GM18526 (cell line): ENCODE data around the gene ASB9.

ENCODE experiments used
- POLR2A ChIP-seq: IDR thresholded peaks from 3 replicates; pipeline ENCODE4 v1.6.1; 2011; ENCODE audit not compliant: insufficient read length; ENCODE audit errors: extremely low read depth

ASB9 gene

GRCh38 chrX:15269618-15270521, at the start of gene ASB9:
Gene ASB9, minus strand, starts transcription at chrX:15270083. Its CDS starts 209 bp downstream, at chrX:15269874.
- TF ChIP-seq POLR2A = no peak

GRCh38 chrX:15319075-15319474, 49.2 kb upstream of the ASB9 start:
- TF ChIP-seq POLR2A = no peak

- no peak for TF ChIP-seq POLR2A
Measured at GRCh38 chrX:15315509-15315908, 45.6 kb upstream of the ASB9 start, which contains the start of gene ASB11. Gene ASB11, minus strand, starts transcription at chrX:15315640. Its CDS starts 35 bp downstream, at chrX:15315605.

- TF ChIP-seq POLR2A = no peak
Measured at GRCh38 chrX:15314472-15314871, 44.6 kb upstream of the ASB9 start.

GRCh38 chrX:15311119-15311518, 41.2 kb upstream of the ASB9 start:
- TF ChIP-seq POLR2A = no peak

GRCh38 chrX:15310117-15310516, 40.2 kb upstream of the ASB9 start:
- TF ChIP-seq POLR2A = no peak

DNA sequence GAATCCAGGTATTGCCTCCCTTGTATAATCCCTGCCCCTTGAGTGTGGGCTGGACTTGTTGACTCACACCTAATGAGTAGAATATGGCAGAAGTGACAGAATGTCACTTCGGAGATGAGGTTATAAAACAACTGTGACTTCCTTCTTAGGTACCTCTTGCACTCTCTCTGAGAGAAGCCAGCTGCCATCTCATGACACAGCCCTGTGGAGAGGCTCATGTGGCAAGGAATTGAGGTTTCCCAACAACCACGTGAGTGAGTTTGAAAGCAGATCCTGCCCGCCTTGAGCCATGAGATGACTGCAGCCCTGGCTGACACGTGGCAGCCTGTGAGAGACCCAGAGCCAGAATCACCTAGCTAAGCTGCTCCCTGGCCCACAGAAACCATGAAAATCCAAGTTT, 32.0 kb upstream of the ASB9 start:
- no peak for TF ChIP-seq POLR2A

- TF ChIP-seq POLR2A = no peak
Measured at GRCh38 chrX:15299941-15300851, 30.3 kb upstream of the ASB9 start.

GRCh38 chrX:15298780-15299179, 28.9 kb upstream of the ASB9 start:
- TF ChIP-seq POLR2A = no peak

DNA sequence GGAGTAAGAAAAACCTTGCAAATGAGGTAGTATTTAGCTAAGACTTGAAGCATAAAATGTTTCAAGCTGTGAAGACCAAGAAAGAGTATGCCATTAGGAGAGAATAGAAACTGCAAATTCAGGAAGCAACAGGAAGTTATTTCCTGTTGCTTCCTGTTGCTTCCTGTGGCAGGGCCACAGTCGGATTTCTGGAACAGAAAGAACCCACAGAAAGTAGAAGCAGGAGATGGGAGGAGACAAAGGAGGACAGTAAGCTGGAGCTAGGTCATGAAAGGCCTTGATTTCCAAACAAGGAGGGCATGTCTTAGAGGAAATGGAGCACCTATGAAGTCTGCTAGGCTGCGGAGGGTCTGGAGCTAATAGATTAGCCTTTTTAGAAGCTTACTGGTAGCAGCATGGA, 28.3 kb upstream of the ASB9 start:
- no peak for TF ChIP-seq POLR2A

GRCh38 chrX:15293451-15293850, 23.6 kb upstream of the ASB9 start:
- TF ChIP-seq POLR2A = no peak

GRCh38 chrX:15292861-15293260, 23.0 kb upstream of the ASB9 start:
- no peak for TF ChIP-seq POLR2A

DNA sequence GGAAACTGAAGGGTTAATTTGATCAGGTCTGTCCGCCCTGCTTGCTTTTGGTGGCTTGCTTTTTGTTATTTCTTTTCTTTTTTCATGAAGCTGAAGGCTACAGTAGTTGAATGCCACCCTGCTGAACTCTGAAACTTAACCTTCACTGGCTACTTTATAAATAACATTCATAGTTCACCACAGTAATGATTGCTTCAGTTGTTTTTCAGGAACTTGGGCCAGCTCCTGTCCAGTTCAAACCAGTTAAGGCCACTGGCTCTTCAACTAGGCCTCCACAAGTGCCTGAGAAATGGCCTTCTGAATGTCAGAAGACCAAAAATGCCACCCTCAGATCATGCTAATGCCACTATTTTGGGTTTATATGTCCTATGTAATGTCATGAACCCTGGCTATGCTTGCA, 7.7 kb upstream of the ASB9 start:
- TF ChIP-seq POLR2A = no peak

- no peak for TF ChIP-seq POLR2A
Measured at GRCh38 chrX:15274946-15275345, 5.1 kb upstream of the ASB9 start.

DNA sequence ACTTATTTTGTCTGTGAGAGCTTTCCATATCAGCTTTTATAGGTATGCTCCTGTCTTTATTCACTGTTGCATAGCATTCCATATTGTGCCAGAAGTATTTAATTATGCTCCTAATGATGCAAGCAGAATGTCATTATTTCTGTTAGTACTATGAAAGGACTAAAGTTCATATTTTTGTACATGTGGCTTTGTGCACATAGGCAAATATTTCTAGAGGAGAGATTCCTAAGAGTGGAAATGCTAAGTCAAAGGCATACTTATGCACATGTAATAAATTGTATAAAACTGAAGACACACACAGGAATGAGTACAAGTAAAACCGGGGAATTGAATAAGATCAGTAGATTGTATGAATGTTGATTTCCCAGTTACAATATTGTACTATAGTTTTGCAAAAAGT, 1.9 kb upstream of the ASB9 start:
- no peak for TF ChIP-seq POLR2A

- TF ChIP-seq POLR2A = no peak
Measured at GRCh38 chrX:15269120-15269519, 763 bp downstream of the ASB9 start.

DNA sequence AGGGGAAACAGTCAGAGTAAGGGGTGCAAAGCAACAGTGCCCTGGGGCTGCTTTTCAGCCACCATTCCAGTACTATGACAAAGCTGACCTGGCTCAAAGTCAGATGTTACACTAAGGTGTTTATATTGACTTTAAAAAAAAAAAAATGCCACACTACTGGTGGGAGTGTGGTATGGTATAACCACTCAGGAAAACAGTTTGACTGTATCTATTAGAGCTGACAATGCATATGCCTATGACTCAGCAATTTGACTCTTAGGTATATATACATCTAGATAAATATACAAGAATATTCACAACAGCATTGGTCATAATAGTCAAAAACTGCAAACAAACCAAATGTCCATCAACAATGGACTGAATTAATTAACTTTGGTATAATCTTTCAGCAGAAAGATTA, 15.0 kb downstream of the ASB9 start:
- no peak for TF ChIP-seq POLR2A

DNA sequence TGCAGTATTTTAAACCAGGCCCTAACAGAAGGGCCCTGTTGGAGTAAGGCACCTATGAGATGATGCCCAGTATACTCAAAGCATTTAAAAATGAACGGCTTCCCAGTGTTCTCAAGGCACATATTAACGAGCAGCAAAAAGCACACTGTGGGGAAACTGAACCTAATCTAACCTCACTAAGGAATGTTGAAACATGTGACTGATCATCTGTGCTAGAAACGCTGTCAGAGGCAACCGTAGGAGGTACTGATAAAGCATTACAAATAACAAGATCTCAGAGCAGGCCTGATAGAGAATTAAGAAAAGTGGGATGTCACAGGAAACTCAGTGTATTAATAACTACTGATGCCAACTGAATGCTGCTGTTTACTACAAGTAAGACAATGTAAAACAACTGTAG, 24.0 kb downstream of the ASB9 start:
- TF ChIP-seq POLR2A = no peak
